ENCODE results near the gene PHF21A.

PHF21A gene

DNA sequence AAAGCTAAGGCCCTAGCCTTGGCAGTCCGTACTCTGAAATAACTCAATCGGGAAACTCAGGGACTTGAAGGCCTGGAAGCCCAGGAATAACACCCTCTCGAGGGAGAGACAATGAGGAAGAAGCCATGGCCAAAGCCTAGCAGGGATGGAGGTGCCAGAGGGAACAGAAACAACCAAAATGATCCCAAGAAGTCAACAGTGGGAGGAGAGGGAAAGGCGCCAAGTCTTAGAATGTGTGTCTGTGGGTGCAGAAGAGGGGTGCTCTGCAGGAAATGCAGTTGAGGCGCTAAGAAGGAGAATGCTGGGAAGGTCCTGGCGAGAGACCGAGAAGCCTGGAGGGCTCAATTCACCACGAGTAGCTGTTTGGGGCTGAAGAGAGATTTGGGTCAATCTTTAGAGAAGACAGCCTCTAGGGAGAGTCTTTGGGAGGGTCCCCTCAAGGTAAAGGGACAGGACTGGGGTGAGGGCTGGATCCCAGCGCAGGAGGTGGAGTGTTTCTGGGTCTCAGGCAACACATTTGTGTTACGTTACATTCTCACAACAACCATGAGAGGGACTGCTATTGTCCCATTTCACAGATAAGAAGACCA lies 236.6 kb downstream of the PHF21A start:
- DNase-seq (ENCODE audit: low read depth) = no peak
